ENCODE measurements around the gene TEX54.
"Not testable (repeated sequence)": the region's sequence is repeated elsewhere in the genome, so short reads cannot be mapped to it uniquely, and the experiment has no call there.

The TEX54 gene

GRCh38 chr11:62842171-62842741 is 9.6 kb upstream of the TEX54 start:
- Histone ChIP-seq H2AFZ (ENCODE audit: low read depth) (peak overlapping the region; percentile 51), H3K27ac (peak overlapping the region; percentile 95), H3K27me3 (ENCODE audit: insufficient read depth, low read depth) (no peaks in the 10 kb centered on the region), H3K36me3 (ENCODE audit: insufficient read depth) (0 out of 2 replicates have a peak, but pooled peaks cover 4% of the 10 kb centered on the region), H3K79me2 (ENCODE audit: insufficient read depth, low read depth) (peaks cover 23% of the 10 kb centered on the region), H3K4me2 (peak overlapping the region; percentile 90), H4K20me1 (ENCODE audit: insufficient read depth) (no peaks in the 10 kb centered on the region), H3K9ac (peak overlapping the region; percentile 86), H3K4me1 (ENCODE audit: low read depth, poor library complexity, severe bottlenecking) (peaks cover 33% of the 10 kb centered on the region), H3K4me3 (IDR thresholded peaks at IDR 0.05; ENCODE audit: insufficient read depth, low read depth, low read length) (no peak overlapping the region)
- no peak for TF ChIP-seq CTCF (conservative IDR thresholded peaks at IDR 0.05; ENCODE audit: low read depth, low read length)

GRCh38 chr11:62841361-62842170 is 8.9 kb upstream of the TEX54 start:
- Histone ChIP-seq H3K9ac (peak overlapping the region; percentile 86), H3K27ac (peak overlapping the region; percentile 95), H4K20me1 (ENCODE audit: insufficient read depth) (no peaks in the 10 kb centered on the region), H3K4me1 (ENCODE audit: low read depth, poor library complexity, severe bottlenecking) (peaks cover 39% of the 10 kb centered on the region), H3K4me2 (peak overlapping the region; percentile 90), H2AFZ (ENCODE audit: low read depth) (peak overlapping the region; percentile 51; the same call in 1 of the 2 replicates), H3K4me3 (IDR thresholded peaks at IDR 0.05; ENCODE audit: insufficient read depth, low read depth, low read length) (no peak overlapping the region), H3K27me3 (ENCODE audit: insufficient read depth, low read depth) (no peaks in the 10 kb centered on the region), H3K36me3 (ENCODE audit: insufficient read depth) (peaks cover 6% of the 10 kb centered on the region; the same call in 1 of the 2 replicates), H3K79me2 (ENCODE audit: insufficient read depth, low read depth) (peaks cover 30% of the 10 kb centered on the region)
- no peak for TF ChIP-seq CTCF (conservative IDR thresholded peaks at IDR 0.05; ENCODE audit: low read depth, low read length)

GRCh38 chr11:62840721-62841360 is 8.2 kb upstream of the TEX54 start:
- peak overlapping the region; percentile 86 for H3K9ac ChIP-seq
- not testable (repeated sequence) for H3K4me3 ChIP-seq (IDR thresholded peaks at IDR 0.05; ENCODE audit: insufficient read depth, low read depth, low read length); H3K36me3 ChIP-seq (ENCODE audit: insufficient read depth); H3K27me3 ChIP-seq (ENCODE audit: insufficient read depth, low read depth); H4K20me1 ChIP-seq (ENCODE audit: insufficient read depth)
- H3K27ac ChIP-seq: peak overlapping the region; percentile 95
- peaks cover 46% of the 10 kb centered on the region for H3K4me1 ChIP-seq (ENCODE audit: low read depth, poor library complexity, severe bottlenecking)
- H2AFZ ChIP-seq (ENCODE audit: low read depth): peak overlapping the region; percentile 52; the same call in 1 of the 2 replicates
- H3K4me2 ChIP-seq: peak overlapping the region; percentile 90
- peaks cover 37% of the 10 kb centered on the region for H3K79me2 ChIP-seq (ENCODE audit: insufficient read depth, low read depth)

- Histone ChIP-seq H3K36me3 (ENCODE audit: insufficient read depth) (peaks cover 6% of the 10 kb centered on the region; the same call in 1 of the 2 replicates), H3K4me1 (ENCODE audit: low read depth, poor library complexity, severe bottlenecking) (peaks cover 53% of the 10 kb centered on the region), H3K27me3 (ENCODE audit: insufficient read depth, low read depth) (no peaks in the 10 kb centered on the region), H3K27ac (peak within 1 kb of the TSS; percentile 95), H3K9ac (peak within 1 kb of the TSS; percentile 86), H3K4me2 (peak within 1 kb of the TSS; percentile 90), H2AFZ (ENCODE audit: low read depth) (peak within 1 kb of the TSS; percentile 52), H3K79me2 (ENCODE audit: insufficient read depth, low read depth) (peaks cover 45% of the 10 kb centered on the region), H4K20me1 (ENCODE audit: insufficient read depth) (no peaks in the 10 kb centered on the region), H3K4me3 (IDR thresholded peaks at IDR 0.05; ENCODE audit: insufficient read depth, low read depth, low read length) (no peak within 1 kb of the TSS)
- no peak for TF ChIP-seq CTCF (conservative IDR thresholded peaks at IDR 0.05; ENCODE audit: low read depth, low read length)
Observed at GRCh38 chr11:62839050-62839945, 6.7 kb upstream of the TEX54 start, which contains the start of gene WDR74. Gene WDR74, minus strand, starts transcription at chr11:62839590. Its CDS starts 20 bp downstream, at chr11:62839570.
